GM23248 (cell line): ENCODE results near the gene CLDN2. TPM values are rescaled to one million over a fixed set of nuclear protein-coding genes. Genes with fewer than 3 reads are reported as not detected.

Source experiments
- DNase-seq: peaks from one replicate; pipeline ENCODE4 v3.0.0-alpha.2; 2015
- H2AFZ ChIP-seq: fragments of 200-600 bp; sonication (generic); 2 replicates; pipeline ENCODE4 v1.6.1; 2016; ENCODE audit warnings: antibody characterized with exemption
- H3F3A ChIP-seq: fragments of 200-600 bp; sonication (generic); 2 replicates; pipeline ENCODE4 v1.6.1; 2016; ENCODE audit warnings: mild to moderate bottlenecking, antibody characterized with exemption, mixed run types; ENCODE audit not compliant: insufficient read depth
- H3K27ac ChIP-seq: fragments of 200-600 bp; sonication (generic); 2 replicates; pipeline ENCODE4 v1.5.1; 2016; ENCODE audit warnings: mild to moderate bottlenecking
- H3K27me3 ChIP-seq: fragments of 200-600 bp; sonication (generic); replicated peaks from 2 replicates; pipeline ENCODE4 v1.6.1; 2016; ENCODE audit warnings: mild to moderate bottlenecking; ENCODE audit not compliant: insufficient read depth
- H3K36me3 ChIP-seq: fragments of 200-600 bp; sonication (generic); 2 replicates; pipeline ENCODE4 v1.6.1; 2016; ENCODE audit warnings: low read depth, mild to moderate bottlenecking
- H3K4me1 ChIP-seq: fragments of 200-600 bp; sonication (generic); 2 replicates; pipeline ENCODE4 v1.6.1; 2016; ENCODE audit warnings: mild to moderate bottlenecking; ENCODE audit not compliant: insufficient read depth
- H3K4me2 ChIP-seq: fragments of 200-600 bp; sonication (generic); one replicate; pipeline ENCODE4 v1.6.1; 2016; ENCODE audit warnings: mild to moderate bottlenecking; ENCODE audit not compliant: unreplicated experiment
- H3K4me3 ChIP-seq: fragments of 200-600 bp; sonication (generic); 2 replicates; pipeline ENCODE4 v1.5.1; 2016; ENCODE audit warnings: mild to moderate bottlenecking
- H3K79me2 ChIP-seq: fragments of 200-600 bp; sonication (generic); 2 replicates; pipeline ENCODE4 v1.6.1; 2016; ENCODE audit warnings: mild to moderate bottlenecking; ENCODE audit not compliant: insufficient read depth
- H3K9ac ChIP-seq: fragments of 200-600 bp; sonication (generic); 2 replicates; pipeline ENCODE4 v1.6.1; 2016; ENCODE audit warnings: mild to moderate bottlenecking
- H3K9me2 ChIP-seq: fragments of 200-600 bp; sonication (generic); 2 replicates; pipeline ENCODE4 v1.6.1; 2016; ENCODE audit warnings: mixed run types, mild to moderate bottlenecking, moderate library complexity; ENCODE audit not compliant: insufficient read depth
- H3K9me3 ChIP-seq: fragments of 200-600 bp; sonication (generic); one replicate; pipeline ENCODE4 v1.6.1; 2017; ENCODE audit warnings: low read depth
- H4K20me1 ChIP-seq: fragments of 200-600 bp; sonication (generic); 2 replicates; pipeline ENCODE4 v1.6.0; 2016; ENCODE audit not compliant: insufficient read depth
- EZH2 ChIP-seq: fragments of 200-600 bp; sonication (generic); IDR thresholded peaks from 2 replicates; pipeline ENCODE4 v1.6.1; 2018; ENCODE audit warnings: antibody characterized with exemption, mild to moderate bottlenecking; ENCODE audit not compliant: insufficient read depth, poor library complexity, severe bottlenecking
- EZH2phosphoT487 ChIP-seq: fragments of 200-600 bp; sonication (generic); IDR thresholded peaks from 2 replicates; pipeline ENCODE4 v1.6.1; 2018; ENCODE audit warnings: antibody characterized with exemption, moderate library complexity, mild to moderate bottlenecking, low read depth; ENCODE audit not compliant: insufficient read depth
- WGBS, 2 experiments: methylation state at CpG; one replicate each; pipeline ENCODE4 v1.1.6; 2015 to 2017; ENCODE audit warnings: low lambda C conversion rate in 2 of 2, low coverage in 1 of 2; ENCODE audit errors: missing lambda C conversion rate in 2 of 2; 5-methylcytosine and 5-hydroxymethylcytosine counted together
- in situ Hi-C: fragments of 300-500 bp; cut with MboI; formaldehyde crosslinking; loops from 2 replicates; pipeline ENCODE4 v1.15.0; 2020
- polyA plus RNA-seq: library from polyadenylated mRNA; unstranded; fragments of >200 nt; fragmentation: Nextera tagmentation; extraction: Ambion mirVana; gene quantifications from 2 replicates; pipeline ENCODE4 v1.2.1, GENCODE V29; 2016
- total RNA-seq: library from RNA; depleted of rRNA; stranded (reverse); fragments of >200 nt; shearing (Covaris generic); gene quantifications from 2 replicates; pipeline ENCODE4 v1.2.3, GENCODE V29; 2014

Gene CLDN2
- total and polyA plus RNA-seq, 2 experiments from 2014 or later = not detected

- H3K27me3 ChIP-seq = no peaks in the 10 kb centered on the region
- no peaks in the 10 kb centered on the region for H3K36me3 ChIP-seq
- no peaks in the 10 kb centered on the region for H3K9me2 ChIP-seq
- no peaks in the 10 kb centered on the region for H3K9me3 ChIP-seq
- no peaks in the 10 kb centered on the region for H4K20me1 ChIP-seq
- H3K27ac ChIP-seq = no peak overlapping the region
- TF ChIP-seq EZH2phosphoT487 (no peak), EZH2 (no peak)
- no peaks in the 10 kb centered on the region for H3F3A ChIP-seq
- H3K4me2 ChIP-seq = no peak overlapping the region
- in situ Hi-C loops = no loop called here
- no peak overlapping the region for H2AFZ ChIP-seq
- no peak overlapping the region for H3K4me3 ChIP-seq
- H3K9ac ChIP-seq = no peak overlapping the region
- no peaks in the 10 kb centered on the region for H3K4me1 ChIP-seq
- no peak for DNase-seq
- H3K79me2 ChIP-seq = no peaks in the 10 kb centered on the region
- 36 to 42% methylated on average over 4 of the region's 5 CpGs for WGBS, 2 experiments
Observed at GRCh38 chrX:106905064-106905708, 15.0 kb upstream of the CLDN2 start.

- TF ChIP-seq EZH2 (no peak), EZH2phosphoT487 (no peak)
- Histone ChIP-seq H3K9me2 (no peaks in the 10 kb centered on the region), H3K9ac (no peak overlapping the region), H3K4me3 (no peak overlapping the region), H4K20me1 (no peaks in the 10 kb centered on the region), H3K27me3 (no peaks in the 10 kb centered on the region), H3K4me1 (no peaks in the 10 kb centered on the region), H3K27ac (no peak overlapping the region), H2AFZ (no peak overlapping the region), H3K4me2 (no peak overlapping the region), H3K9me3 (no peaks in the 10 kb centered on the region), H3K36me3 (no peaks in the 10 kb centered on the region), H3F3A (no peaks in the 10 kb centered on the region), H3K79me2 (no peaks in the 10 kb centered on the region)
- in situ Hi-C loops = no loop called here
- WGBS, 2 experiments = 71 to 75% methylated on average over 2 to 6 of the region's 6 CpGs
- no peak for DNase-seq
Observed at GRCh38 chrX:106906361-106906760, 13.8 kb upstream of the CLDN2 start.

DNA sequence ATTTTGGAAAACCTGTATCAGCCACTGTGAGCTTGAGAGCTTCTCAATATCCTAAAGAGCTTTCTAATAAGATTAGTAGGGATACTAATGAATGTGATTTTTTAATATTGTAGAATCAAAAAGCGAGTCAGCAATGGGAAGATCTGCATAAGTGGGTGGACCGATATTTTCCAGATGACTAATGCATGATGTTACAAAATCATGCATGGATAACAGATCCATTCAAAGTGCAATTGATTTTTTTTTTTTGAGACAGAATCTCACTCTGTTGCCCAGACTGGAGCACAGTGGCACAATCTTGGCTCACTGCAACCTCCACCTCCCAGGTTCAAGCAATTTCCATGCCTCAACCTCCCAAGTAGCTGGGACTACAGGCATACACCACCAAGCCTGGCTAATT lies 7.3 kb upstream of the CLDN2 start:
- Histone ChIP-seq H3K4me2 (peak overlapping the region; percentile 7), H3K4me1 (peaks cover 5% of the 10 kb centered on the region; the same call in 1 of the 2 replicates), H3K9ac (no peak overlapping the region), H3K27ac (no peak overlapping the region), H3K4me3 (no peak overlapping the region), H2AFZ (no peak overlapping the region), H3K36me3 (no peaks in the 10 kb centered on the region), H3K79me2 (no peaks in the 10 kb centered on the region), H3K27me3 (no peaks in the 10 kb centered on the region), H3F3A (no peaks in the 10 kb centered on the region), H4K20me1 (no peaks in the 10 kb centered on the region), H3K9me3 (no peaks in the 10 kb centered on the region), H3K9me2 (no peaks in the 10 kb centered on the region)
- in situ Hi-C loops = no loop called here
- DNase-seq = peak; percentile 61
- 4 to 6% methylated on average over 2 of the region's 2 CpGs for WGBS, 2 experiments
- TF ChIP-seq EZH2phosphoT487 (no peak), EZH2 (no peak)

DNA sequence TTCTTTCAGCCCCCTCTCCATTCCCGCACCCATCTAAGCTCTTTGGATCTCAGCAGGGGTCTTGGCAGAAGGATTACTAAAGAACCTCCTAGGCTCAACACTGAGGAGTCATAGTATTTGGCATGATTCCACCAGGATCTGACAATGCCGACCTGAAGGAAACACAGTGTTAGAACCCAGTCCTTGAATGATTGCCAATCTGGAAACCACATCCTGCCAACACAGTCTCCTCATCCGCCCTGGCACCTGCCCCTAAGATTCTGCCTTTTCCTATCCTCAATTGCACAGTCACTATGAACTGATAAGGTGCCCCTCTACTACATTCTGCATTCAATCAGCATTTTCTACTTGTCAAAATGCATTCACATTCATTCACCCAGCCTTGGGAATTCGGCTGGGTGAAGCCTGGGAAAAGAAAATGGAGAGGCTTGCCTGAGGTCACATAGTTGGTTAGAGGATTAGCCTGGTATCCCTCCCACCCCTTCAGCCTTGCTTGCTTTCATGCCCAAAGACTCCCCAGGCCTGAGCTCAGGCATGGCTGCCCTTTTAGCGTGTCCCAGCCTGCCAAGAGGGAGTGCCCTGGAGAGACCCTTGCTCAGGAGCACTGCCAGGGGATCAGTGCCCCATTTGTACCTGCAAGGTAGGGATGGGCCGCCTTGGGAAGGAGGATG lies 2.2 kb upstream of the CLDN2 start:
- Histone ChIP-seq H3K27me3 (no peaks in the 10 kb centered on the region), H3K4me1 (0 out of 2 replicates have a peak, but pooled peaks cover 4% of the 10 kb centered on the region), H3K79me2 (no peaks in the 10 kb centered on the region), H3F3A (no peaks in the 10 kb centered on the region), H3K9ac (no peak overlapping the region), H3K27ac (no peak overlapping the region), H3K36me3 (no peaks in the 10 kb centered on the region), H3K4me3 (no peak overlapping the region), H2AFZ (no peak overlapping the region), H3K4me2 (no peak overlapping the region), H3K9me2 (no peaks in the 10 kb centered on the region), H3K9me3 (no peaks in the 10 kb centered on the region), H4K20me1 (no peaks in the 10 kb centered on the region)
- 52 to 56% methylated on average over 5 to 6 of the region's 6 CpGs for whole genome bisulfite sequencing, 2 experiments
- no peak for TF ChIP-seq EZH2phosphoT487
- no peak for TF ChIP-seq EZH2
- DNase-seq = peak; percentile 36
- in situ Hi-C loops = no loop called here
